Prostate gland (tissue), 2 donors: ENCODE data around the gene ZMYND19.
"Not testable (repeated sequence)": the region's sequence is repeated elsewhere in the genome, so short reads cannot be mapped to it uniquely, and the experiment has no call there.

Experiments used
- POLR2A ChIP-seq: fragments of 450-650 bp; IDR thresholded peaks from one replicate; pipeline ENCODE4 v1.6.1; 2016; ENCODE audit warnings: antibody characterized with exemption, mild to moderate bottlenecking
- POLR2AphosphoS5 ChIP-seq: sonication (generic); formaldehyde crosslinking; IDR thresholded peaks from one replicate; pipeline ENCODE4 v1.6.1; 2017; ENCODE audit warnings: antibody characterized with exemption
- TF ChIP-seq, protein P1 (sequence below), 4 experiments: fragments of 200-600 bp in 2 of 4; fragments of 450-650 bp in 2 of 4; sonication (generic) in 2 of 4; IDR thresholded peaks; 1 replicate in 3 of 4; 2 replicates in 1 of 4; pipeline ENCODE4 v1.5.1; 2016 to 2019; ENCODE audit warnings: antibody characterized with exemption in 4 of 4, mild to moderate bottlenecking in 2 of 4, moderate library complexity in 2 of 4

DNA sequence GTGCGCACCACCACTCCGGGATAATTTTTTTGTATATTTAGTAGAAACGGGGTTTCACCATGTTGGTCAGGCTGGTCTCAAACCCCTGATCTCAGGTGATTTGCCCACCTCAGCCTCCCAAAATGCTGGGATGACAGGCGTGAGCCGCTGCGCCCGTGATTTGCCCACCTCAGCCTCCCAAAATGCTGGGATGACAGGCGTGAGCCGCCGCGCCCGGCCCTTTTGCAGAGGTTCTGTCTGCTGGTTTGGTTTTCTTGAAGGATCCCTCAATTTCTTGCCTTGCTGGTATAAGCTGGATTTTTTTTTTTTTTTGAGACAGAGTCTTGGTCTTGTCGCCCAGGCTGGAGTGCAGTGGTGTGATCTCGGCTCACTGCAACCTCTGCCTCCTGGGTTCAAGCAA, 37.1 kb upstream of the ZMYND19 start:
- TF ChIP-seq, protein P1, sequence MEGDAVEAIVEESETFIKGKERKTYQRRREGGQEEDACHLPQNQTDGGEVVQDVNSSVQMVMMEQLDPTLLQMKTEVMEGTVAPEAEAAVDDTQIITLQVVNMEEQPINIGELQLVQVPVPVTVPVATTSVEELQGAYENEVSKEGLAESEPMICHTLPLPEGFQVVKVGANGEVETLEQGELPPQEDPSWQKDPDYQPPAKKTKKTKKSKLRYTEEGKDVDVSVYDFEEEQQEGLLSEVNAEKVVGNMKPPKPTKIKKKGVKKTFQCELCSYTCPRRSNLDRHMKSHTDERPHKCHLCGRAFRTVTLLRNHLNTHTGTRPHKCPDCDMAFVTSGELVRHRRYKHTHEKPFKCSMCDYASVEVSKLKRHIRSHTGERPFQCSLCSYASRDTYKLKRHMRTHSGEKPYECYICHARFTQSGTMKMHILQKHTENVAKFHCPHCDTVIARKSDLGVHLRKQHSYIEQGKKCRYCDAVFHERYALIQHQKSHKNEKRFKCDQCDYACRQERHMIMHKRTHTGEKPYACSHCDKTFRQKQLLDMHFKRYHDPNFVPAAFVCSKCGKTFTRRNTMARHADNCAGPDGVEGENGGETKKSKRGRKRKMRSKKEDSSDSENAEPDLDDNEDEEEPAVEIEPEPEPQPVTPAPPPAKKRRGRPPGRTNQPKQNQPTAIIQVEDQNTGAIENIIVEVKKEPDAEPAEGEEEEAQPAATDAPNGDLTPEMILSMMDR (IDR thresholded peaks at IDR 0.05), result not testable (repeated sequence)
- not testable (repeated sequence) for TF ChIP-seq POLR2AphosphoS5, POLR2A
